SK-N-SH treated with all-trans-retinoic acid at 6 μM for 48 hours (cell line): ENCODE measurements around the gene C1QTNF9.

ENCODE experiments used
- ATAC-seq: fragments of 200-7000 bp; cut with Tn5 transposase; 3 replicates; pipeline ENCODE4 v1.9.1; 2020; ENCODE audit warnings: mild to moderate bottlenecking, moderate library complexity
- ARNTL ChIP-seq: fragments of 450-650 bp; formaldehyde crosslinking; IDR thresholded peaks from 2 replicates; pipeline ENCODE4 v1.5.0; 2020; ENCODE audit warnings: low read depth, mild to moderate bottlenecking, moderate library complexity, borderline replicate concordance
- CREB5 ChIP-seq: fragments of 250-450 bp; sonication (Bioruptor Pico); IDR thresholded peaks from 2 replicates; pipeline ENCODE4 v1.5.1; 2020; ENCODE audit warnings: low read depth, mild to moderate bottlenecking, moderate library complexity
- CSDC2 ChIP-seq: fragments of 250-450 bp; sonication (Bioruptor Pico); IDR thresholded peaks from 2 replicates; pipeline ENCODE4 v1.5.0; 2020; ENCODE audit warnings: mild to moderate bottlenecking, moderate library complexity
- CSRNP3 ChIP-seq: fragments of 250-450 bp; sonication (Bioruptor Pico); IDR thresholded peaks from 2 replicates; pipeline ENCODE4 v1.5.1; 2021; ENCODE audit warnings: mild to moderate bottlenecking, moderate library complexity
- ESRRG ChIP-seq: fragments of 250-450 bp; sonication (Bioruptor Pico); IDR thresholded peaks from 2 replicates; pipeline ENCODE4 v1.6.1; 2021; ENCODE audit warnings: mild to moderate bottlenecking
- GLIS3 ChIP-seq: fragments of 250-450 bp; sonication (Bioruptor Pico); IDR thresholded peaks from 2 replicates; pipeline ENCODE4 v1.5.0; 2020; ENCODE audit warnings: mild to moderate bottlenecking, moderate library complexity
- ISL1 ChIP-seq: fragments of 250-450 bp; sonication (Bioruptor Pico); IDR thresholded peaks from 2 replicates; pipeline ENCODE4 v2.1.2; 2022; ENCODE audit warnings: mild to moderate bottlenecking, moderate library complexity
- OSR1 ChIP-seq: fragments of 250-450 bp; sonication (Bioruptor Pico); IDR thresholded peaks from 2 replicates; pipeline ENCODE4 v1.8.0; 2022; ENCODE audit warnings: moderate library complexity, mild to moderate bottlenecking, inconsistent platforms
- PATZ1 ChIP-seq: fragments of 250-450 bp; sonication (Bioruptor Pico); IDR thresholded peaks from 2 replicates; pipeline ENCODE4 v1.8.0; 2020; ENCODE audit warnings: mild to moderate bottlenecking, moderate library complexity, borderline replicate concordance
- POU6F1 ChIP-seq: fragments of 250-450 bp; sonication (Bioruptor Pico); IDR thresholded peaks from 2 replicates; pipeline ENCODE4 v1.8.0; 2021; ENCODE audit warnings: low read depth, mild to moderate bottlenecking, moderate library complexity, borderline replicate concordance
- PPARA ChIP-seq: fragments of 250-450 bp; sonication (Bioruptor Pico); IDR thresholded peaks from 2 replicates; pipeline ENCODE4 v1.5.0; 2020; ENCODE audit warnings: mild to moderate bottlenecking, borderline replicate concordance
- TCF4 ChIP-seq: fragments of 250-450 bp; sonication (Bioruptor Pico); IDR thresholded peaks from 2 replicates; pipeline ENCODE4 v1.8.0; 2021; ENCODE audit warnings: mild to moderate bottlenecking, moderate library complexity, borderline replicate concordance
- TOX ChIP-seq: fragments of 250-450 bp; sonication (Bioruptor Pico); IDR thresholded peaks from 2 replicates; pipeline ENCODE4 v1.8.0; 2021; ENCODE audit warnings: mild to moderate bottlenecking, moderate library complexity, borderline replicate concordance
- TSHZ2 ChIP-seq: fragments of 250-450 bp; sonication (Bioruptor Pico); IDR thresholded peaks from 2 replicates; pipeline ENCODE4 v1.5.0; 2020; ENCODE audit warnings: mild to moderate bottlenecking, moderate library complexity
- ZC3H10 ChIP-seq: fragments of 250-450 bp; sonication (Bioruptor Pico); IDR thresholded peaks from 2 replicates; pipeline ENCODE4 v1.5.1; 2021; ENCODE audit warnings: mild to moderate bottlenecking, moderate library complexity
- ZFP3 ChIP-seq: fragments of 250-450 bp; sonication (Bioruptor Pico); IDR thresholded peaks from 2 replicates; pipeline ENCODE4 v1.5.0; 2020; ENCODE audit warnings: mild to moderate bottlenecking, moderate library complexity
- ZFP30 ChIP-seq: fragments of 450-650 bp; formaldehyde crosslinking; IDR thresholded peaks from 2 replicates; pipeline ENCODE4 v1.5.0; 2022; ENCODE audit warnings: mild to moderate bottlenecking, moderate library complexity
- ZNF565 ChIP-seq: fragments of 450-650 bp; formaldehyde crosslinking; conservative IDR thresholded peaks from 2 replicates; pipeline ENCODE4 v1.5.0; 2020; ENCODE audit warnings: low read depth, mild to moderate bottlenecking, moderate library complexity
- ZNF70 ChIP-seq: fragments of 450-650 bp; formaldehyde crosslinking; IDR thresholded peaks from 2 replicates; pipeline ENCODE4 v1.5.0; 2020; ENCODE audit warnings: mild to moderate bottlenecking, moderate library complexity
- ZNF8 ChIP-seq: fragments of 450-650 bp; formaldehyde crosslinking; IDR thresholded peaks from 2 replicates; pipeline ENCODE4 v1.5.0; 2020; ENCODE audit warnings: mild to moderate bottlenecking, moderate library complexity

The C1QTNF9 gene

GRCh38 chr13:24277761-24278160 lies 31.6 kb upstream of the C1QTNF9 start:
- TF ChIP-seq OSR1 (CRISPR knock-in tag): no peak

GRCh38 chr13:24279327-24280110 lies 29.9 kb upstream of the C1QTNF9 start:
- ATAC-seq: no peak
- TF ChIP-seq OSR1 (CRISPR knock-in tag) (no peak), ARNTL (CRISPR knock-in tag) (no peak), ZFP3 (CRISPR knock-in tag) (no peak), CREB5 (CRISPR knock-in tag) (no peak), ZNF70 (CRISPR knock-in tag) (no peak), GLIS3 (CRISPR knock-in tag) (no peak)
- TF ChIP-seq, all 23 proteins: peak for 0

More at GRCh38 chr13:24277761-24278160, 31.6 kb upstream of the C1QTNF9 start:
- no peak for ATAC-seq

- TF ChIP-seq ZNF565: no peak
- no peak for TF ChIP-seq ARNTL (CRISPR knock-in tag)
- TF ChIP-seq ZNF70 (CRISPR knock-in tag): no peak
- no peak for TF ChIP-seq ZFP30 (CRISPR knock-in tag)
- no peak for TF ChIP-seq ZC3H10
- TF ChIP-seq TOX: no peak
- TF ChIP-seq ESRRG: no peak
- no peak for TF ChIP-seq ISL1 (CRISPR knock-in tag)
- TF ChIP-seq PATZ1: no peak
- no peak for TF ChIP-seq PPARA (CRISPR knock-in tag)
- TF ChIP-seq ZNF8 (CRISPR knock-in tag): no peak
- TF ChIP-seq CSRNP3: no peak
- no peak for TF ChIP-seq CSDC2 (CRISPR knock-in tag)
- no peak for TF ChIP-seq TSHZ2 (CRISPR knock-in tag)
- TF ChIP-seq POU6F1: no peak
- no peak for TF ChIP-seq TCF4 (CRISPR knock-in tag)
- no peak for TF ChIP-seq OSR1 (CRISPR knock-in tag)
- ATAC-seq: no peak
Measured at GRCh38 chr13:24280720-24281119, 28.7 kb upstream of the C1QTNF9 start.
